ENCODE measurements around the gene FCER1A. TPM values are rescaled to one million over a fixed set of nuclear protein-coding genes. Genes with fewer than 3 reads are reported as not detected.

Gene FCER1A
- total RNA-seq, 1 experiment from 2014 or later: not detected

DNA sequence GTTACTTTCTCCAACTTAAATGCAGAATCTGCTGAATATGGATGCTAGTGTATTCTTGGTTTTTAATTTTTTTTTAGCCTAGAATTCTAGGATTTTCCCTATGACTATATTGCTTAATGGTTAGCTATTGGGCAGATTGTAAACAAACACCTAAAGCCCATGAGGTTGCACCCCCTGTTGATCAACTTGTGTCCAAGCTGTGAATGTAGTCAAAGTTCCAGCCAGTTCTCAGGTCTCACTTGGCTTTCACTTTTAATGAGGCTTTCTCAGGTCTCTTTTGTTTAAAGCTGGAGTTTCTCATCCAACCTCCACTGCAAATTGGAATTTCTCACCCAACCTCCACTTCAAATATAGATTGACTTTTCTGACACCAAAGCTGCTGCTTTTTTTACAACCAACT, 35.9 kb downstream of the FCER1A start:
- Histone ChIP-seq H2AFZ (ENCODE audit: low read length) (no peak overlapping the region), H2AK5ac (ENCODE audit: insufficient read length, low read length) (no peak overlapping the region), H3K27me3 (ENCODE audit: insufficient read depth, low read length) (no peaks in the 10 kb centered on the region), H2BK15ac (ENCODE audit: low read depth, low read length) (no peak overlapping the region), H2BK120ac (ENCODE audit: low read depth, low read length, poor library complexity, severe bottlenecking) (no peak overlapping the region), H3K79me2 (ENCODE audit: insufficient read depth, low read length) (no peaks in the 10 kb centered on the region), H4K20me1 (ENCODE audit: control insufficient read depth, insufficient read depth, insufficient read length) (no peaks in the 10 kb centered on the region), H3K9me3 (ENCODE audit: control insufficient read depth, low read depth, low read length) (no peaks in the 10 kb centered on the region), H3T11ph (ENCODE audit: low read length) (no peak overlapping the region), H4K8ac (replicated peaks; ENCODE audit: insufficient read length, low read depth, low read length) (no peak overlapping the region), H2BK5ac (ENCODE audit: insufficient read length, low read length) (no peak overlapping the region), H3K79me1 (ENCODE audit: insufficient read depth, low read depth, low read length, poor library complexity, severe bottlenecking) (no peaks in the 10 kb centered on the region), H3K9ac (ENCODE audit: extremely low read depth, insufficient read length, low read length) (no peak overlapping the region), H3K23me2 (ENCODE audit: insufficient read length, low read depth, low read length, poor library complexity, severe bottlenecking) (no peaks in the 10 kb centered on the region), H4K5ac (ENCODE audit: insufficient read length, low read depth, low read length) (no peak overlapping the region), H3K14ac (ENCODE audit: insufficient read depth, low read length) (no peak overlapping the region), H3K4ac (ENCODE audit: low read depth, low read length) (no peak overlapping the region), H3K27ac (ENCODE audit: insufficient read length, low read depth, low read length) (no peak overlapping the region), H2BK20ac (ENCODE audit: low read depth, low read length, poor library complexity, severe bottlenecking) (no peak overlapping the region), H3K23ac (ENCODE audit: insufficient read length, low read depth, low read length) (no peak overlapping the region), H4K91ac (ENCODE audit: insufficient read length, low read depth, low read length) (no peak overlapping the region), H3K56ac (ENCODE audit: insufficient read length, low read depth, low read length) (no peak overlapping the region), H3K4me2 (ENCODE audit: insufficient read depth, insufficient read length, low read length) (no peak overlapping the region), H3K4me1 (ENCODE audit: insufficient read depth, low read length) (no peaks in the 10 kb centered on the region), H3K18ac (ENCODE audit: insufficient read length, low read depth, low read length) (no peak overlapping the region), H2BK12ac (ENCODE audit: insufficient read length, low read depth, low read length) (no peak overlapping the region)
- Mint-ChIP-seq H3K9me3 (peaks cover 0 to 25% of the 10 kb centered on the region in 2 experiments; a peak in 2 of 5 replicates), H3K4me1 (peaks cover 0 to 2% of the 10 kb centered on the region in 2 experiments; a peak in 1 of 4 replicates), H3K36me3 (ENCODE audit: insufficient read depth in 1 of 3, low read depth in 3 of 3) (peaks cover 0 to 25% (median 0%) of the 10 kb centered on the region in 3 experiments; a peak in 2 of 7 replicates), H3K27me3 (ENCODE audit: low read depth) (no peaks in the 10 kb centered on the region), H3K27ac (0 out of 7 replicates have a peak overlapping the region, but pooled peaks of 1 of the 3 experiments have one; percentile 7), H3K4me3 (no peak overlapping the region)
- DNase-seq: no peak
- no peak for TF ChIP-seq CTCF (conservative IDR thresholded peaks at IDR 0.05)

Measured in H9 (cell line).